Nephron progenitor cell (in vitro differentiated cells): ENCODE measurements around the gene SPAG16.

Source experiments
- DNase-seq: peaks from one replicate; pipeline ENCODE4 v3.0.0; 2021
- H3K27ac Mint-ChIP-seq: 2 replicates; pipeline ENCODE4 v1.8.0; 2021; ENCODE audit warnings: mild to moderate bottlenecking, moderate library complexity, mixed read lengths
- H3K27me3 Mint-ChIP-seq: 2 replicates; pipeline ENCODE4 v1.8.0; 2021; ENCODE audit warnings: mild to moderate bottlenecking, low read depth, mixed read lengths; ENCODE audit not compliant: poor library complexity
- H3K36me3 Mint-ChIP-seq: 2 replicates; pipeline ENCODE4 v1.8.0; 2021; ENCODE audit warnings: low read depth, mixed read lengths
- H3K4me1 Mint-ChIP-seq: 2 replicates; pipeline ENCODE4 v1.8.0; 2021; ENCODE audit warnings: mixed read lengths
- H3K4me3 Mint-ChIP-seq: 2 replicates; pipeline ENCODE4 v1.8.0; 2021; ENCODE audit warnings: mild to moderate bottlenecking, moderate library complexity, mixed read lengths
- H3K9me3 Mint-ChIP-seq: 2 replicates; pipeline ENCODE4 v1.8.0; 2021; ENCODE audit warnings: mild to moderate bottlenecking, moderate library complexity, mixed read lengths
- CTCF ChIP-seq: fragments of 200-600 bp; sonication (generic); IDR thresholded peaks from 2 replicates; pipeline ENCODE4 v1.5.0; 2021; ENCODE audit warnings: antibody characterized with exemption

SPAG16 gene

GRCh38 chr2:214005337-214005736 lies 721.1 kb downstream of the SPAG16 start:
- no peak for TF ChIP-seq CTCF
- Mint-ChIP-seq H3K36me3 (no peaks in the 10 kb centered on the region), H3K4me1 (no peaks in the 10 kb centered on the region), H3K27ac (no peak overlapping the region), H3K9me3 (peaks cover 4% of the 10 kb centered on the region), H3K4me3 (no peak overlapping the region), H3K27me3 (no peaks in the 10 kb centered on the region)
- DNase-seq = no peak

- H3K36me3 Mint-ChIP-seq = no peaks in the 10 kb centered on the region
- no peak overlapping the region for H3K4me3 Mint-ChIP-seq
- TF ChIP-seq CTCF = no peak
- no peaks in the 10 kb centered on the region for H3K27me3 Mint-ChIP-seq
- peaks cover 4% of the 10 kb centered on the region for H3K9me3 Mint-ChIP-seq
- DNase-seq = no peak
- no peak overlapping the region for H3K27ac Mint-ChIP-seq
- H3K4me1 Mint-ChIP-seq = no peaks in the 10 kb centered on the region
These were observed 722.3 kb downstream of the SPAG16 start for GRCh38 chr2:214006601-214007000.

GRCh38 chr2:214011676-214012075 lies 727.4 kb downstream of the SPAG16 start:
- Mint-ChIP-seq H3K27ac (no peak overlapping the region), H3K4me3 (no peak overlapping the region), H3K9me3 (peaks cover 4% of the 10 kb centered on the region), H3K36me3 (no peaks in the 10 kb centered on the region), H3K27me3 (no peaks in the 10 kb centered on the region), H3K4me1 (no peaks in the 10 kb centered on the region)
- no peak for TF ChIP-seq CTCF
- no peak for DNase-seq

- H3K9me3 Mint-ChIP-seq = no peaks in the 10 kb centered on the region
- no peaks in the 10 kb centered on the region for H3K36me3 Mint-ChIP-seq
- no peak overlapping the region for H3K27ac Mint-ChIP-seq
These were observed 730.4 kb downstream of the SPAG16 start for GRCh38 chr2:214014551-214015220.

GRCh38 chr2:214019229-214019972 lies 735.1 kb downstream of the SPAG16 start:
- no peaks in the 10 kb centered on the region for H3K9me3 Mint-ChIP-seq
- no peaks in the 10 kb centered on the region for H3K4me1 Mint-ChIP-seq
- H3K36me3 Mint-ChIP-seq = no peaks in the 10 kb centered on the region
- no peak overlapping the region for H3K27ac Mint-ChIP-seq
- no peak overlapping the region for H3K4me3 Mint-ChIP-seq
- no peak for TF ChIP-seq CTCF
- no peaks in the 10 kb centered on the region for H3K27me3 Mint-ChIP-seq
- no peak for DNase-seq

More at GRCh38 chr2:214014551-214015220, 730.4 kb downstream of the SPAG16 start:
- Mint-ChIP-seq H3K4me1 (no peaks in the 10 kb centered on the region), H3K4me3 (no peak overlapping the region), H3K27me3 (no peaks in the 10 kb centered on the region)
- TF ChIP-seq CTCF = no peak
- DNase-seq = no peak

- no peaks in the 10 kb centered on the region for H3K9me3 Mint-ChIP-seq
- H3K36me3 Mint-ChIP-seq = no peaks in the 10 kb centered on the region
- no peaks in the 10 kb centered on the region for H3K27me3 Mint-ChIP-seq
- DNase-seq = no peak
- H3K27ac Mint-ChIP-seq = no peak overlapping the region
- TF ChIP-seq CTCF = no peak
- H3K4me3 Mint-ChIP-seq = no peak overlapping the region
- H3K4me1 Mint-ChIP-seq = no peaks in the 10 kb centered on the region
These were observed 735.7 kb downstream of the SPAG16 start for GRCh38 chr2:214019973-214020345.
